Muscle layer of duodenum (tissue), 2 donors: Measurements from ENCODE around the gene GLIS2.

ENCODE experiments used
- H3K27ac ChIP-seq: one replicate; pipeline ENCODE4 v1.7.0; 2013; ENCODE audit warnings: mild to moderate bottlenecking, low read length
- H3K27me3 ChIP-seq: one replicate; pipeline ENCODE4 v1.7.0; 2013; ENCODE audit warnings: low read depth, mild to moderate bottlenecking, control low read depth, low read length
- H3K36me3 ChIP-seq, 2 donors: one replicate each; pipeline ENCODE4 v1.7.0; 2013; ENCODE audit warnings: low read length in 2 of 2, control low read depth in 1 of 2, mild to moderate bottlenecking in 1 of 2; ENCODE audit not compliant: insufficient read depth in 2 of 2, control insufficient read depth in 1 of 2
- H3K4me1 ChIP-seq, 2 donors: one replicate each; pipeline ENCODE4 v1.7.0; 2013; ENCODE audit warnings: low read length in 2 of 2, mild to moderate bottlenecking in 2 of 2, control low read depth in 1 of 2, moderate library complexity in 1 of 2; ENCODE audit not compliant: insufficient read depth in 2 of 2, control insufficient read depth in 1 of 2
- H3K4me3 ChIP-seq, 2 donors: one replicate each; pipeline ENCODE4 v1.7.0; 2013; ENCODE audit warnings: low read length in 2 of 2, low read depth in 1 of 2, mild to moderate bottlenecking in 1 of 2
- H3K9me3 ChIP-seq, 2 donors: one replicate each; pipeline ENCODE4 v1.7.0; 2013; ENCODE audit warnings: low read length in 2 of 2, control low read depth in 1 of 2, mild to moderate bottlenecking in 1 of 2; ENCODE audit not compliant: control insufficient read depth in 1 of 2
- donor health status: healthy.

The GLIS2 gene

DNA sequence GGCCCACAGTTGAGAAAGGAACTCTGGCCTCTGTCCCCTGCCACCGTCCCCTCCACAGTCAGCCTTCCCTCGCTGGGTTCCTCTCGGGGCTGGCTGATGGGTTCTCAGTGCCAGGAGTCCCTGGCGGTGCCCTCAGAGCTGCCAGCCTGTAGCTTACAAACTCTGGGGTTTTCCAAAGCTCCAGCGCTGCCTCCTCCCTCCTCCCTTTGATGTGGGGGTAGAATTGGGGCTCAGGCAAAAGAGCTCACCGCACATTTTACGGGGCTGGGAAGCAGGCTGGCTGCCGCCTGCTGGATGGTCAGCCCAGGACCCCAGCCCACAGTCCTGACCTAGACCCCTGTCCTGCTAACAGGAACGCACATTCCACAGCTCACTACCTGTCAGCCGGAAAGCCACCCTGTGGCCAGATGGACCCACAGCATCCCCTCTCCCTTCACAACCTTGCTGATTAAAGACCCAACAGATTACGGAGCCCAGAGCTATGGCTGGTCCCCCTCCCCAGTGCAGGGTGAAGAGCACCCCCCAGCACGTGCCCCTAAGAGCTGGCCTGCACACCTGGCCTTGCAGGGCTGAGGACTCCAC, 61.8 kb downstream of the GLIS2 start:
- H3K4me3 ChIP-seq = no peak overlapping the region
- no peaks in the 10 kb centered on the region for H3K27me3 ChIP-seq
- H3K4me1 ChIP-seq = peaks cover 4 to 53% of the 10 kb centered on the region in 2 donors
- H3K9me3 ChIP-seq = no peaks in the 10 kb centered on the region
- H3K36me3 ChIP-seq = peaks cover 0 to 22% of the 10 kb centered on the region in 2 donors
- H3K27ac ChIP-seq = no peak overlapping the region

DNA sequence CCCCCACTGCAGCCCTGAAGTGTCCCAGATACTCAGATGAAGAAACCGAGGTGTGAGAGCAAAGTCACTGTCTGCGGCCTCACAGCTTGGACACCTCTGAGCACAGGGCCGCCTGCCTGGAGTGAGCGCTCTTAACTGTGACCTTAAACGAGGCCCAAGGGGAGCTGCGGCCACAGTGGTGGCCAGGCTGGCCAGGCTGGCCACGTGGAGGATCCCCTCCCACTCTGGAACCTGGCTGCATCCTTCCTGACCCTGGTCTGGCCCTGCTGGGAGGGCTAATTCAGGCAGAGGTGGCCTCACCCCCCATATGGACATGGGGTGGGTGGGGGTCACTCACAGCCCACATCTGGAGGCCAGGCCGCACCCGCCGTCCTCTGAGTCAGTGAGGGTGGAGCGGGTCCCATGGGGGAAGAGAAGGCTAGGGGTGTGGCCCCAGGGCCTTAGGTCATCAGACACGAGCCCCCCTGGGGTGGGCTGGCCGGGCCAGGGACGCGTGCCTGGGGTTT, 62.3 kb downstream of the GLIS2 start:
- Histone ChIP-seq H3K27ac (peak overlapping the region; percentile 45), H3K9me3 (no peaks in the 10 kb centered on the region), H3K4me3 (no peak overlapping the region), H3K36me3 (peaks cover 0 to 22% of the 10 kb centered on the region in 2 donors), H3K27me3 (no peaks in the 10 kb centered on the region), H3K4me1 (peaks cover 4 to 47% of the 10 kb centered on the region in 2 donors)

DNA sequence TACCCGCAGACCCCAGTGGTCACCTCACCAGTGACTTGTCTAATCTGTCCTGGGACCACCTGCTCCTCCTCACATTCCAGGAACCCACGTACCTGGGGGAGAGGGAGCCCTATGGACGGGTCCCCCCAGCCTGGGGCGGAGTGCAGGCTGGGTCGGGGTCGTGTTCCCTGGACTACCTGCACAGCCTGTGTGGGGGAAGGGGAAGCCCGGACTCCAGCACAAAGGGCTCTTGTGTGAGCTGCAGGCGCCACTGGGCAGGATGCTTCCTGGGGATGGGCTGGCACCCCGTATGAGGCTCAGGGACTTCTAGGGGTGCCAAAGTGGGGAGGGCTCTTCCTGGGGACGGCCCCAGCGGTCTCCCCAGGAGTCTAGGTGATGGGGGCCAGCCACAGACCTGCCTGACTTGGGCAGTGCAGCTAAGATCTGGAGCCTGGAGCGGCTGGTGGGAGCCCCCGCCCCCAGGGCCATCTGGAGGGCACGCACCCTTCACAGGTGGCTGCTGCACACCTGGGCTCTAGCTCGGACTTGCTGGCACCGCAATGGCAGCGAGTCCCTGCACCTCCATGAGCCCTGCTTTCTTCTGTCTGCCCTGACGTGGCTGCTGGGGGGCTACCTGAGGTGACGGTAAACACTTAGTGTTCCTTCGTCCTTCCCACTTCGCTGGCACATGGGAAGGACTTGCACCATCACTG, 63.3 kb downstream of the GLIS2 start:
- Histone ChIP-seq H3K27me3 (no peaks in the 10 kb centered on the region), H3K27ac (peak overlapping the region; percentile 45), H3K4me1 (peaks cover 0 to 38% of the 10 kb centered on the region in 2 donors), H3K9me3 (no peaks in the 10 kb centered on the region), H3K4me3 (no peak overlapping the region), H3K36me3 (peaks cover 0 to 29% of the 10 kb centered on the region in 2 donors)

DNA sequence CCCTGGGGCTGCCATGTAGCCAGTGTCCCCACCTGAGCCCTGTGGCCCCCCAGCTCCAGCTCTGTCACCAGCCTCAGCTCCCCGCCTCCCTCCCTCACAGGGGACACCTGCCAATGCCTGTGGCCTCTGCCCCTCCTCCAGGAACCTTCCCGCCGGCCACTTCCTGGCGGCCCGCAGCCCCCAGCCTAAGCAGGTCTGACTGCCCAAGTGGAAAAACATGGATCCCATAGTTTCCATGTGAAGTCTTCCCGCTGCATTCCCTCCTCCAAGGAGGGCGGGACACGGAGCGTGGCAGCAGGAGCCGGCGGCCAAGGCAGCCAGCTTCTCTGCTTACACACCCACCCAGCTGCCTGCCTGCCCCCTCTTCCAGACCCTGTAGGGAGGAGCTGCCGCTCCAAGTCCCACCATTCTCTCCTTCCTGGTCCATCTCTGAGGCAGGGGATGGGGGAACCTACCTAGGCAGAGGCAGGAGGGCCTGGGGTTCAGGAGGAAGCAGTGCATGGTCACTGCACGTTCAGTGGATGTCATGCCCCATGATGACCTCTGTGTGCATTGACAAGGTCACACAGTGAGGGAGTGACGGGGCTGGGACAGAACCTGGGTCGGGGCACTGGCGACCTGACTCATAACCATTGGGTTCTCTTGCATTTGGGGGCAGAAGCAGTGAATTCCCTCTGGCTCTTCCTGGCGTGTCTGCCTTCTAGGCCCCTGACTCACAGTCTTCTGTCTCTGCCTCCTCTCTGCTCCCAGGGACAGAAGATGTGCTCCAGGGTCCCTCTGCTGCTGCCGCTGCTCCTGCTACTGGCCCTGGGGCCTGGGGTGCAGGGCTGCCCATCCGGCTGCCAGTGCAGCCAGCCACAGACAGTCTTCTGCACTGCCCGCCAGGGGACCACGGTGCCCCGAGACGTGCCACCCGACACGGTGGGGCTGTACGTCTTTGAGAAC, 64.5 kb downstream of the GLIS2 start:
- H3K36me3 ChIP-seq = peaks cover 0 to 31% of the 10 kb centered on the region in 2 donors
- H3K9me3 ChIP-seq = no peaks in the 10 kb centered on the region
- H3K27me3 ChIP-seq = no peaks in the 10 kb centered on the region
- H3K27ac ChIP-seq = no peak overlapping the region
- H3K4me1 ChIP-seq = peaks cover 0 to 27% of the 10 kb centered on the region in 2 donors
- H3K4me3 ChIP-seq = no peak overlapping the region

DNA sequence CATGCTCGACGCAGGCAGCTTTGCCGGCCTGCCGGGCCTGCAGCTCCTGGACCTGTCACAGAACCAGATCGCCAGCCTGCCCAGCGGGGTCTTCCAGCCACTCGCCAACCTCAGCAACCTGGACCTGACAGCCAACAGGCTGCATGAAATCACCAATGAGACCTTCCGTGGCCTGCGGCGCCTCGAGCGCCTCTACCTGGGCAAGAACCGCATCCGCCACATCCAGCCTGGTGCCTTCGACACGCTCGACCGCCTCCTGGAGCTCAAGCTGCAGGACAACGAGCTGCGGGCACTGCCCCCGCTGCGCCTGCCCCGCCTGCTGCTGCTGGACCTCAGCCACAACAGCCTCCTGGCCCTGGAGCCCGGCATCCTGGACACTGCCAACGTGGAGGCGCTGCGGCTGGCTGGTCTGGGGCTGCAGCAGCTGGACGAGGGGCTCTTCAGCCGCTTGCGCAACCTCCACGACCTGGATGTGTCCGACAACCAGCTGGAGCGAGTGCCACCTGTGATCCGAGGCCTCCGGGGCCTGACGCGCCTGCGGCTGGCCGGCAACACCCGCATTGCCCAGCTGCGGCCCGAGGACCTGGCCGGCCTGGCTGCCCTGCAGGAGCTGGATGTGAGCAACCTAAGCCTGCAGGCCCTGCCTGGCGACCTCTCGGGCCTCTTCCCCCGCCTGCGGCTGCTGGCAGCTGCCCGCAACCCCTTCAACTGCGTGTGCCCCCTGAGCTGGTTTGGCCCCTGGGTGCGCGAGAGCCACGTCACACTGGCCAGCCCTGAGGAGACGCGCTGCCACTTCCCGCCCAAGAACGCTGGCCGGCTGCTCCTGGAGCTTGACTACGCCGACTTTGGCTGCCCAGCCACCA, 65.4 kb downstream of the GLIS2 start:
- H3K27ac ChIP-seq = no peak overlapping the region
- H3K9me3 ChIP-seq = no peaks in the 10 kb centered on the region
- peaks cover 0 to 33% of the 10 kb centered on the region in 2 donors for H3K36me3 ChIP-seq
- peaks cover 0 to 19% of the 10 kb centered on the region in 2 donors for H3K4me1 ChIP-seq
- no peaks in the 10 kb centered on the region for H3K27me3 ChIP-seq
- no peak overlapping the region for H3K4me3 ChIP-seq

DNA sequence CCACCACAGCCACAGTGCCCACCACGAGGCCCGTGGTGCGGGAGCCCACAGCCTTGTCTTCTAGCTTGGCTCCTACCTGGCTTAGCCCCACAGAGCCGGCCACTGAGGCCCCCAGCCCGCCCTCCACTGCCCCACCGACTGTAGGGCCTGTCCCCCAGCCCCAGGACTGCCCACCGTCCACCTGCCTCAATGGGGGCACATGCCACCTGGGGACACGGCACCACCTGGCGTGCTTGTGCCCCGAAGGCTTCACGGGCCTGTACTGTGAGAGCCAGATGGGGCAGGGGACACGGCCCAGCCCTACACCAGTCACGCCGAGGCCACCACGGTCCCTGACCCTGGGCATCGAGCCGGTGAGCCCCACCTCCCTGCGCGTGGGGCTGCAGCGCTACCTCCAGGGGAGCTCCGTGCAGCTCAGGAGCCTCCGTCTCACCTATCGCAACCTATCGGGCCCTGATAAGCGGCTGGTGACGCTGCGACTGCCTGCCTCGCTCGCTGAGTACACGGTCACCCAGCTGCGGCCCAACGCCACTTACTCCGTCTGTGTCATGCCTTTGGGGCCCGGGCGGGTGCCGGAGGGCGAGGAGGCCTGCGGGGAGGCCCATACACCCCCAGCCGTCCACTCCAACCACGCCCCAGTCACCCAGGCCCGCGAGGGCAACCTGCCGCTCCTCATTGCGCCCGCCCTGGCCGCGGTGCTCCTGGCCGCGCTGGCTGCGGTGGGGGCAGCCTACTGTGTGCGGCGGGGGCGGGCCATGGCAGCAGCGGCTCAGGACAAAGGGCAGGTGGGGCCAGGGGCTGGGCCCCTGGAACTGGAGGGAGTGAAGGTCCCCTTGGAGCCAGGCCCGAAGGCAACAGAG, 66.3 kb downstream of the GLIS2 start:
- H3K27ac ChIP-seq = no peak overlapping the region
- H3K4me1 ChIP-seq = peaks cover 0 to 13% of the 10 kb centered on the region in 2 donors
- H3K9me3 ChIP-seq = no peaks in the 10 kb centered on the region
- H3K4me3 ChIP-seq = no peak overlapping the region
- H3K36me3 ChIP-seq = peaks cover 3 to 40% of the 10 kb centered on the region in 2 donors
- no peaks in the 10 kb centered on the region for H3K27me3 ChIP-seq

DNA sequence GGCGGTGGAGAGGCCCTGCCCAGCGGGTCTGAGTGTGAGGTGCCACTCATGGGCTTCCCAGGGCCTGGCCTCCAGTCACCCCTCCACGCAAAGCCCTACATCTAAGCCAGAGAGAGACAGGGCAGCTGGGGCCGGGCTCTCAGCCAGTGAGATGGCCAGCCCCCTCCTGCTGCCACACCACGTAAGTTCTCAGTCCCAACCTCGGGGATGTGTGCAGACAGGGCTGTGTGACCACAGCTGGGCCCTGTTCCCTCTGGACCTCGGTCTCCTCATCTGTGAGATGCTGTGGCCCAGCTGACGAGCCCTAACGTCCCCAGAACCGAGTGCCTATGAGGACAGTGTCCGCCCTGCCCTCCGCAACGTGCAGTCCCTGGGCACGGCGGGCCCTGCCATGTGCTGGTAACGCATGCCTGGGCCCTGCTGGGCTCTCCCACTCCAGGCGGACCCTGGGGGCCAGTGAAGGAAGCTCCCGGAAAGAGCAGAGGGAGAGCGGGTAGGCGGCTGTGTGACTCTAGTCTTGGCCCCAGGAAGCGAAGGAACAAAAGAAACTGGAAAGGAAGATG, 67.0 kb downstream of the GLIS2 start:
- Histone ChIP-seq H3K4me1 (peaks cover 0 to 7% of the 10 kb centered on the region in 2 donors), H3K27me3 (no peaks in the 10 kb centered on the region), H3K36me3 (peaks cover 4 to 44% of the 10 kb centered on the region in 2 donors), H3K27ac (no peak overlapping the region), H3K9me3 (no peaks in the 10 kb centered on the region), H3K4me3 (no peak overlapping the region)

DNA sequence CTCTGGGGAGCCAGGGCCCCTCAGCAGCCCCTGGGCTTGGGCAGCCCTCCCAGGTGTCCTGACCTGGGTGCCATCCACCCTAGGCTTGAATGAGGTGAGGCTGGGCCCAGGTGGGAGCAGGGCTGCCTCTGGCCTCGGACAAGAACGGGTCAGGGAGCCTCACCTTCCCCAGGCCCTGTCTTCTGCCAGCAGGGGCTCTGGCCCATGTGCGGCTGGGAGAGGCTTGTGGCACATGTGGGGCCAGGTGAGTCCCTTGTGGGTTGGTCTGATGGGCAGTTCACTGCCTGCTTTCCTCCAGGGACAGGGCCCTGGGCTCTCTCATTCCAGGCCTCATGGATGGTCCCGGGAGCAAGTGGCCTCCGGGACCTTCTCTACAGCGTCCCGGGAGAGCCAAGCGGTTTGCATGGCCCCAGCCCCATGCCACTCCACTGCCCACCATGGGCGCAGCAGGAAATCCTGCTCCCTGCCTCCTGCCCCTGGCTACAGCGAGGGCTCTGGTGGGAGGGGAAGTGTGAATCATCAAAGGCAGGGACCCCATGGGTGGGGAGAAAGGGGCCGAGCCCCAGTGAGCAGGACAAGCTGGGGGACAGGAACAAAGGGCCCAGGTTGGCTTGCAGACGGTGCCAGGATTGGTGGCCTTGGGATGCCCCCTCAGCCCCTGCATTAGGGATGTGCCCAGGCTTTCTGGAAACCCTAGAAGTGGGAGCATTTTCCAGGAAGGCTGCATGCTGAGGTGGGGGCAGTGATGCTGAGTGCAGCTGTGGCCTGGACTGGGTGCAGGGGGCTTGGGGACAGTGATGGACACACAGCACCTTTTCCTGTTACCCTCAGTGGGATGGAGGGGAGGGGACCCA, 68.0 kb downstream of the GLIS2 start:
- H3K4me3 ChIP-seq = no peak overlapping the region
- H3K27me3 ChIP-seq = no peaks in the 10 kb centered on the region
- H3K27ac ChIP-seq = no peak overlapping the region
- peaks cover 0 to 7% of the 10 kb centered on the region in 2 donors for H3K4me1 ChIP-seq
- no peaks in the 10 kb centered on the region for H3K9me3 ChIP-seq
- H3K36me3 ChIP-seq = peaks cover 4 to 53% of the 10 kb centered on the region in 2 donors

DNA sequence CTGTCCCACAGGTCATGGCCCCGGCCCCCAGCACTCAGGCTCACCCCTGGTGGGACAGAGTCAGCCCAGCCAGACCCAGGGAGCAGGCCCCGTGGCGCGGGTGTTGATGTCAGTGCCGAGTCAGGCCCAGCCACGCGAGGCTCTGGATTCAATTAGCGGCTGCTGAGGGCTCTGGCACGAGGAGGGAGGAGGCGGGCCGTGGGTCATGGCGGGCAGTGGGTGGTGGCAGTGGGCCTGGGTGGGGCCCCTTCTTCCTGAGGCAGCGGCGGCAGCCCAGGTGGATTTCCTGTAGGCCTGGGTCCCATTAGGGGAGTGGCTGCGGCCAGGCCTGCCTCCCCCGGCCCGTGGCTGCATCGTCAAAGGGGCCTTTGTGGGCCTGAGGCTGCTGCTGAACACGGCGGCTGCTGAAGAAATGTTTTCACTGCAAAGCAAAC, 68.7 kb downstream of the GLIS2 start:
- H3K27me3 ChIP-seq = no peaks in the 10 kb centered on the region
- no peak overlapping the region for H3K4me3 ChIP-seq
- H3K4me1 ChIP-seq = peaks cover 0 to 7% of the 10 kb centered on the region in 2 donors
- H3K27ac ChIP-seq = no peak overlapping the region
- H3K36me3 ChIP-seq = peaks cover 4 to 56% of the 10 kb centered on the region in 2 donors
- no peaks in the 10 kb centered on the region for H3K9me3 ChIP-seq
